Central memory CD8-positive, alpha-beta T cell (primary cell): ENCODE measurements around the gene PKD1.
"Not testable (repeated sequence)": the region's sequence is repeated elsewhere in the genome, so short reads cannot be mapped to it uniquely, and the experiment has no call there.

Source experiments
- ATAC-seq: fragments of 150-1000 bp; cut with Tn5 transposase; replicated peaks from 2 replicates; pipeline ENCODE4 v1.10.0; 2022; ENCODE audit warnings: mild to moderate bottlenecking, moderate FRiP score, moderate number of reproducible peaks; ENCODE audit not compliant: poor library complexity, severe bottlenecking; ENCODE audit errors: extremely low read depth
- DNase-seq, 2 donors: peaks; one replicate each; pipeline ENCODE4 v3.0.0; 2021; ENCODE audit warnings: low spot score in 2 of 2
- H3K27ac Mint-ChIP-seq: one replicate; pipeline ENCODE4 v1.8.0; 2022; ENCODE audit warnings: low read depth, mild to moderate bottlenecking, moderate library complexity, mixed read lengths
- H3K27me3 Mint-ChIP-seq: one replicate; pipeline ENCODE4 v1.8.0; 2022; ENCODE audit warnings: mixed read lengths
- H3K36me3 Mint-ChIP-seq: one replicate; pipeline ENCODE4 v1.8.0; 2022; ENCODE audit warnings: mild to moderate bottlenecking, moderate library complexity, mixed read lengths; ENCODE audit not compliant: insufficient read depth
- H3K4me1 Mint-ChIP-seq: one replicate; pipeline ENCODE4 v1.8.0; 2022; ENCODE audit warnings: mixed read lengths
- H3K4me3 Mint-ChIP-seq: one replicate; pipeline ENCODE4 v1.8.0; 2022; ENCODE audit warnings: mild to moderate bottlenecking, moderate library complexity, mixed read lengths
- H3K9me3 Mint-ChIP-seq: one replicate; pipeline ENCODE4 v1.8.0; 2022; ENCODE audit warnings: mixed read lengths

The PKD1 gene

DNA sequence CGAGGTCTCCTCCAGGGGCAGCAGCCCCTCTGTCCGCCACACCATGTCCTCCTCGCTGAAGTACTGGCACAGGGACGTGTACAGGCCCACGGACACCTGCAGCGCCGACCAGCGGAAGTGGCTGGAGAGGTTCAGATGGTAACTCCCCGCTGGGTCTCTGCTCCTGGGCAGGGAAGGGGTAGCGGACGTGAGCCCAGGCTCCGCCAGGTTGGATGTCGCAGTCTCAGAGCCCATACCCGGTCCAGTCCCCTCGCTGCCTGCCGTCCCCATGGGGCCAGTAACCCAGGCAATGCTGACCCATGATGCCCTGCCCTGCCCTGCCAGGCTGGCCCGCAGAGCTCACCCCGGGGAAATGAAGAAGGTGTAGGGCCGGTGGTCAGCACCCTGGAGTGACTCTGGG lies 33.2 kb downstream of the PKD1 start:
- H3K27ac Mint-ChIP-seq = no peak overlapping the region
- no peak overlapping the region for H3K4me3 Mint-ChIP-seq
- H3K4me1 Mint-ChIP-seq = no peaks in the 10 kb centered on the region
- DNase-seq (no peak), ATAC-seq (no peak)
- H3K27me3 Mint-ChIP-seq = no peaks in the 10 kb centered on the region
- no peaks in the 10 kb centered on the region for H3K9me3 Mint-ChIP-seq
- peaks cover 5% of the 10 kb centered on the region for H3K36me3 Mint-ChIP-seq

DNA sequence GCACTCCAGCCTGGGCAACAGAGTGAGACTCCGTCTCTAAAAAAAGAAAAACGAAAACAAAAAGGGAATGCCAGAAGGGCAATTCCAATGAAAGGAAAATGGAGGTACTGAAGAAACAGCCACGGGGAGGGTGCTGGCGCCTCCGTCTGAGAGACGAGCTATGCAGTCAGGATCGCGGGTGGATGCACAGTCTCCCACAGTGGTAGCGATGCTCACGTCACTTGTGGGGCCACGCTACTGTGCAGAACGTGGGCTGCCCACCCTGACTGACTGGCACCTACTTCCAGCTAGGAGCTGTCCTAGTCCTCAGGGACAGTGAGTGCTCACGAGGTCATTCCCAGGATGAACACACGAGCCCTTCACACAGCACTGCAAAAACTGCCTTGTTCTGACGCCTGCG lies 34.1 kb downstream of the PKD1 start:
- not testable (repeated sequence) for H3K36me3 Mint-ChIP-seq, H3K27me3 Mint-ChIP-seq, ATAC-seq, H3K4me3 Mint-ChIP-seq, H3K27ac Mint-ChIP-seq, H3K4me1 Mint-ChIP-seq, DNase-seq, H3K9me3 Mint-ChIP-seq

- H3K4me1 Mint-ChIP-seq, ATAC-seq, H3K4me3 Mint-ChIP-seq, H3K36me3 Mint-ChIP-seq, H3K9me3 Mint-ChIP-seq, DNase-seq, H3K27me3 Mint-ChIP-seq, H3K27ac Mint-ChIP-seq: not testable (repeated sequence)
Observed at GRCh38 chr16:2097689-2098088, 38.0 kb downstream of the PKD1 start.

DNA sequence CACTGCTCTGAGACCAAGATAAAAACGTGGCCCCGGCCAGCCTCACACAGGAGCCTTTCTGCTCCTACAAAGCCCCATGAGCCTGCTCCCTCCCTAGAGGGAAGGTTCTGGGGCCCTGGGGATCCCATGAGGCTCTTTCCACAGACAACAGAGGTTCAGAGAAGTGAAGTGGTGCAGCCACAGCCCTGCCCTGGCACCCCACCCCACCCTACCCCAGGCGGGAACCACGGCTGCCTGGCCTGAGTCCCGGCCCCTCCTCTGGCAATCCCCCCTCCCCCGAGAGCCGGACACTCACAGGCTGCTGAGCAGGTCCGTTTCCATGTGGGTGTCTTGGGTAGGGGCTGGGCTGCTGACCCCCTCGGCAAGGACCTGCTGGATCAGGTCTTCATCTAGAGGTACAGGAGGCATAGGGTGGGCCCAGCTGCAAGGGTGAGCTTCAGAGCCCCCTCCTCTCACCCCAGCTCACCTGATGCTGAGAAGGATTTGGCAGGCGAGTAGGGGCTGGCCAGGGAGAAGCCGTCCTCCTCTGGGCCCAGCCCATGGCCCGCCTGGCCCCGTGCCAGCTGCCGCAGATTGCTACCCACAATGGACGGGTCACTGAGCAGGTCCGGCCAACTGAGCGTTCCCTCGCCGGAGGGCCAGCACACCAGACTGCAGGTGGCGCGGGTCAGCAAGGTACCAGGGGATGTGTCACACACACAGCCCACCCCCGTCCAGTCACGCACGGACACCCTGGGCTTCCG lies 38.7 kb downstream of the PKD1 start:
- Mint-ChIP-seq H3K4me3 (no peak overlapping the region), H3K36me3 (peaks cover 10% of the 10 kb centered on the region), H3K27ac (no peak overlapping the region), H3K4me1 (no peaks in the 10 kb centered on the region), H3K27me3 (no peaks in the 10 kb centered on the region), H3K9me3 (no peaks in the 10 kb centered on the region)
- ATAC-seq (no peak), DNase-seq (no peak)

GRCh38 chr16:2095918-2096582 lies 39.6 kb downstream of the PKD1 start:
- H3K4me3 Mint-ChIP-seq = no peak overlapping the region
- H3K27ac Mint-ChIP-seq = no peak overlapping the region
- H3K4me1 Mint-ChIP-seq = no peaks in the 10 kb centered on the region
- no peaks in the 10 kb centered on the region for H3K27me3 Mint-ChIP-seq
- no peaks in the 10 kb centered on the region for H3K9me3 Mint-ChIP-seq
- no peak for ATAC-seq
- no peak for DNase-seq
- peaks cover 8% of the 10 kb centered on the region for H3K36me3 Mint-ChIP-seq

DNA sequence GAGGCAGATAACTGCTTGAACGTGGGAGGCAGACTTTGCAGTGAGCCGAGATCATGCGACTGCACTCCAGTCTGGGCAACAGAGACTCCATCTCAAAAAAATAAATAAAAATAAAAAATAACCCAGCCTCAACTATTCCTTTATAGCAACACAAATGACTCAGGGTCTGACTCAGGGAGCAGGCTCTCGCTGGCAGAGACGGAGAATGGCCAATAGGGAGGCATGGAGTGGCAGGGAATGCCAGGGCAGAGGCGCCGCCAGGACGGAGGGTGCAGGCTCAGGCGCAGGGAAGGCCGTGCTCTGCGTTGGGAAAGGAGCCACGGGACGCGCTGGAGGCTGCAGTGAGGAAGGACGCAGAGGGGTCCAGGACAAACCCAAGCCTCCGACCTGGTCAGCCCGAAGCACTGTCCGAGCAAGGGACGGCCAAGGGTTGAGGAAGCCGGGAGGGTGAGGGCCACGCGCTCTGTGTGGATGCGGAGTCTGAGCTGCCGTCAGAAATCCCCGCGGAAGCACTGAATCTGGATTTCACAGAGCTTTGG lies 40.3 kb downstream of the PKD1 start:
- Mint-ChIP-seq H3K36me3 (peaks cover 8% of the 10 kb centered on the region), H3K27ac (no peak overlapping the region), H3K4me3 (no peak overlapping the region), H3K27me3 (no peaks in the 10 kb centered on the region), H3K9me3 (no peaks in the 10 kb centered on the region), H3K4me1 (no peaks in the 10 kb centered on the region)
- ATAC-seq (no peak), DNase-seq (no peak)

- Mint-ChIP-seq H3K9me3 (no peaks in the 10 kb centered on the region), H3K4me3 (no peak overlapping the region), H3K27ac (no peak overlapping the region), H3K27me3 (no peaks in the 10 kb centered on the region), H3K36me3 (peaks cover 9% of the 10 kb centered on the region), H3K4me1 (no peaks in the 10 kb centered on the region)
- ATAC-seq (no peak), DNase-seq (no peak)
Observed at GRCh38 chr16:2093793-2094192, 41.9 kb downstream of the PKD1 start.

GRCh38 chr16:2092866-2093265 lies 42.8 kb downstream of the PKD1 start:
- Mint-ChIP-seq H3K4me1 (no peaks in the 10 kb centered on the region), H3K9me3 (no peaks in the 10 kb centered on the region), H3K27ac (no peak overlapping the region), H3K36me3 (peaks cover 11% of the 10 kb centered on the region), H3K27me3 (no peaks in the 10 kb centered on the region), H3K4me3 (no peak overlapping the region)
- ATAC-seq (no peak), DNase-seq (no peak)

- DNase-seq (no peak), ATAC-seq (no peak)
- Mint-ChIP-seq H3K27me3 (no peaks in the 10 kb centered on the region), H3K4me3 (no peak overlapping the region), H3K36me3 (peaks cover 11% of the 10 kb centered on the region), H3K4me1 (no peaks in the 10 kb centered on the region), H3K27ac (no peak overlapping the region), H3K9me3 (no peaks in the 10 kb centered on the region)
Observed at GRCh38 chr16:2092256-2092620, 43.5 kb downstream of the PKD1 start.

DNA sequence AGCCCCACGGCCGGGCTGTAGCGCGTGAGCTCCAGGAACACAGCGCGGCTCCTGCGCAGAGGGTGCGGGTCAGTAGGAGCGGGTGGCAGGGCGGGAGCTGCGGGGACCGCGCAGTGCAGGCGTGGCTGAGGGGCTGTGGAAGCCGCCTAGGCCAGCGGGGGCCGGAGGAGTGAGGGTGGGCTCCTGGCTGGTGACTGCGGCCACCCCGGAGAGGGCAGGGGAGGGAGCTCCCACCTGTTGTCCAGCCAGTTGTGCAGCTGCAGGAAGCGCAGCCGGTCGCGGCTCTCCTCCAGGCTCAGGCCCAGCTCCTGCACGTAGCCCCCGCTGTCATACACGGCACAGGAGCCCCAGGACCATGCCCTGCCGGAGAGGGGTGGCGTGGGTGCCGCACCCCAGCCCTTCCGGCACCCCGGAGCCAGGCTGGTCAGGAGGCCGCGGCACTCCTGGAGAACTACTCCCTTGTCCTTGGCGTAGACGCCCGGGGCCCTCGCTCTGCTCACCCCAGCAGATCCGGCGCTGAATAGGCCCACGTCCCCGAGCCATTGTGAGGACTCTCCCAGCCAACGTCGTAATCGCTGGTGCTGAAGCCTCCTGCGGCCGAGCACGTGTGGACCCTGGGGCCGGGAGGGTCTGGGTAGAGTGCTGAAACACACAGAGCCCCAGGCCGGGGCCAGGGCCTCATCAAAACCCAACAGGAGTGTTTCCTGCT lies 44.0 kb downstream of the PKD1 start:
- Mint-ChIP-seq H3K4me1 (no peaks in the 10 kb centered on the region), H3K9me3 (no peaks in the 10 kb centered on the region), H3K27me3 (no peaks in the 10 kb centered on the region), H3K27ac (no peak overlapping the region), H3K4me3 (no peak overlapping the region), H3K36me3 (peaks cover 11% of the 10 kb centered on the region)
- DNase-seq = no peak
- ATAC-seq = no peak

- Mint-ChIP-seq H3K4me3 (no peak overlapping the region), H3K27ac (no peak overlapping the region), H3K36me3 (peaks cover 11% of the 10 kb centered on the region), H3K9me3 (no peaks in the 10 kb centered on the region), H3K27me3 (no peaks in the 10 kb centered on the region), H3K4me1 (no peaks in the 10 kb centered on the region)
- ATAC-seq (no peak), DNase-seq (no peak)
Observed at GRCh38 chr16:2090777-2091546, 44.7 kb downstream of the PKD1 start.

DNA sequence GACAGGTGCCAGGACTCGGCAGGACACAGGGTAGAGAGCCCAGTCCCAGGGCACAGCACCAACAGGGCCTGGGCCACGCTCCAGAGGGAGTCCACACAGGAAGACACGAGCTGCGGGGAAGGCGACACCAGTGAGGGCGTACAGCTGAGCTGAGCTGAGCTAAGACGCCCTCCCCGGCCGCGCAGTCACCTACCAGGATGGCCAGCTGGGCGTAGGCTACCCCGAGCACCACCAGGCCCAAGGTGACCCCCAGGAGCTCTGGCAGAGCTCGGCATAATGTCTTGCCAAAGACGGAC lies 45.3 kb downstream of the PKD1 start:
- Mint-ChIP-seq H3K4me3 (no peak overlapping the region), H3K9me3 (no peaks in the 10 kb centered on the region), H3K27me3 (no peaks in the 10 kb centered on the region), H3K27ac (no peak overlapping the region), H3K4me1 (no peaks in the 10 kb centered on the region), H3K36me3 (peaks cover 11% of the 10 kb centered on the region)
- ATAC-seq (no peak), DNase-seq (no peak)
